ENCODE results near the gene PRKRA. TPM values are rescaled to one million over a fixed set of nuclear protein-coding genes. Genes with fewer than 3 reads are reported as not detected.
"Not testable (repeated sequence)": the region's sequence is repeated elsewhere in the genome, so short reads cannot be mapped to it uniquely, and the experiment has no call there.

Gene PRKRA
- total RNA-seq, 1 donor from 2014 or later = 61.3 TPM

DNA sequence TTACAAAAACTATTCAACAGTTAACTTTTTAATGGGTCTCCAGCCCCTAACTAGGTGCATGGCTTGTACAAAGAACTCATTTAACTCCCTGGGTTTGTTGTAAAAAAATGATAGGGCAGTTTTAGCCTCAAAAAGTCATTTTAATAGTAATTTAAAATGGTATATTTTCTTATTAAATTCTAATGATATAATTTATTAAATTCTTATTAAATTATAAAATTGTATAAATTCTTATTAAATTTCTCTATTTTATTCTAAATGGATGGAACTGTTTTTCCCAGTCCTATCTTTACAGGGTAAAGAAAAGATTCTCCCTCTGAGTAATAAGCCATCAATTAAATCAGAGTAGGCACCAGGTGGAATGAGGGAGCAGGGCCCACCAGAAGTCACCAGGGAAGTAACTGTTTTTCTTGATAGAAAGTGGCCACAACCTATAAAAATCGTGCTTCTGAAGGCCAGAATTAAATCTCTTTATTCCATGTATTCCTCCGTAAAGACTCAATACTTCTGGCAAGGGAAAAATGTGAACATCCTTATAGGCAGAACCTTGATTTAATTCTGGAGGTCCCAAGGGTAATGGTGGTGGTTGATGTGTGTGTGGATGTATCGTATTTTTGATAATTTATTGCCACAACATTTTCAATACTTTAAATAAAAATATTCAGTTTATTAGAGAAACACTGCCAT is 26.6 kb upstream of the PRKRA start:
- Mint-ChIP-seq H3K9me3 (no peaks in the 10 kb centered on the region), H3K27ac (peak overlapping the region; percentile 97), H3K4me1 (peaks cover 35% of the 10 kb centered on the region), H3K4me3 (peak overlapping the region; percentile 94), H3K27me3 (no peaks in the 10 kb centered on the region), H3K36me3 (ENCODE audit: low read depth) (peaks cover 9% of the 10 kb centered on the region)
- ATAC-seq (ENCODE audit: low read depth) (no peak), DNase-seq (no peak)
- CTCF ChIA-PET = no interaction called here
- POLR2A ChIA-PET = interaction anchor here (1.0 kb wide), 1 partner anchor 26 kb away, joined by 4 read pairs; the partner anchor contains the start of genes PJVK and PRKRA
- intact Hi-C loops (cut with micrococcal nuclease) = loop anchor here (1.0 to 5.0 kb wide), 5 partner anchors 26 to 1213 kb away; partner anchors contain the start of genes NFE2L2, PJVK and PRKRA
- TF ChIP-seq, protein P1, sequence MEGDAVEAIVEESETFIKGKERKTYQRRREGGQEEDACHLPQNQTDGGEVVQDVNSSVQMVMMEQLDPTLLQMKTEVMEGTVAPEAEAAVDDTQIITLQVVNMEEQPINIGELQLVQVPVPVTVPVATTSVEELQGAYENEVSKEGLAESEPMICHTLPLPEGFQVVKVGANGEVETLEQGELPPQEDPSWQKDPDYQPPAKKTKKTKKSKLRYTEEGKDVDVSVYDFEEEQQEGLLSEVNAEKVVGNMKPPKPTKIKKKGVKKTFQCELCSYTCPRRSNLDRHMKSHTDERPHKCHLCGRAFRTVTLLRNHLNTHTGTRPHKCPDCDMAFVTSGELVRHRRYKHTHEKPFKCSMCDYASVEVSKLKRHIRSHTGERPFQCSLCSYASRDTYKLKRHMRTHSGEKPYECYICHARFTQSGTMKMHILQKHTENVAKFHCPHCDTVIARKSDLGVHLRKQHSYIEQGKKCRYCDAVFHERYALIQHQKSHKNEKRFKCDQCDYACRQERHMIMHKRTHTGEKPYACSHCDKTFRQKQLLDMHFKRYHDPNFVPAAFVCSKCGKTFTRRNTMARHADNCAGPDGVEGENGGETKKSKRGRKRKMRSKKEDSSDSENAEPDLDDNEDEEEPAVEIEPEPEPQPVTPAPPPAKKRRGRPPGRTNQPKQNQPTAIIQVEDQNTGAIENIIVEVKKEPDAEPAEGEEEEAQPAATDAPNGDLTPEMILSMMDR (IDR thresholded peaks at IDR 0.05) = no peak

DNA sequence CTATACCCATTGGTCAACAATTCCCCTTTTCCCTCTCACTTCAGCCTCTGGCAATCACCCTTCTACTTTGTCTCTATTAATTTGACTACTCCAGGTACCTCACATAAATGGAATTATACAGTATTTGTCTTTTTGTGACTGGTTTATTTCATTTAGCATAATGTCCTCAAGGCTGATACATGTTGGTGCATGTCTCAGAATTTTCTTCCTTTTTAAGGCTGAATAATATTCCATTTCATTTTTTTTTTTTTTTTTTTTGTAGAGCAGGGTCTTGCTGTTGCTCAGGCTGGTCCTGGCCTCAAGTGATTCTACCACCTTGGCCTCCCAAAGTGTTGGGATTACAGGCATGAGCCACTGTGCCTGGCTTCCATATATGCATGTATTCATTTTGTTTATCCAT is 25.5 kb upstream of the PRKRA start:
- peaks cover 24% of the 10 kb centered on the region for H3K4me1 Mint-ChIP-seq
- no peak overlapping the region for H3K4me3 Mint-ChIP-seq
- intact Hi-C loops (cut with micrococcal nuclease) = loop anchor here (5.0 kb wide), 1 partner anchor 121 kb away; no protein-coding TSS in a partner anchor

DNA sequence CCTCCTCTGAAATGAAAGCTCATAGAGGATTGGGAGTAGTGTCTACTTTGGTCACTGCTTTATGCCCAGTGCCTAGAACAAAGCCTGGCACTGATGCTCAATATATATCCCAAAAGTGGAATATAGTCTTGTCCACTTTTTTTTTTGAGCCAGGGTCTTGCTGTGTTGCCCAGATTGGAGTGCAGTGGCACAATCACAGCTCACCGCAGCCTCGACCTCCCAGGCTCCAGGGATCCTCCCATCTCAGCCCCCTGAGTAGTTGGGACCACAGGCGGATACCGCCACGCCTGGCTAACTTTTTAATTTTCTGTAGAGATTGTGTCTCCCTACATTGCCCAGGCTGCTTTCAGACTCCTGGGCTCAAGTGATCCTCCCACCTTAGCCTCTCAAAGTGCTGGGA is 23.6 kb upstream of the PRKRA start:
- ATAC-seq (ENCODE audit: low read depth) (no peak), DNase-seq (no peak)
- ChIA-PET POLR2A (no interaction called here), CTCF (no interaction called here)
- H3K36me3 Mint-ChIP-seq (ENCODE audit: low read depth) = peaks cover 7% of the 10 kb centered on the region
- no peak overlapping the region for H3K27ac Mint-ChIP-seq
- peaks cover 16% of the 10 kb centered on the region for H3K4me1 Mint-ChIP-seq
- no peaks in the 10 kb centered on the region for H3K9me3 Mint-ChIP-seq
- TF ChIP-seq, protein P1 (IDR thresholded peaks at IDR 0.05) = no peak
- no peaks in the 10 kb centered on the region for H3K27me3 Mint-ChIP-seq
- intact Hi-C loops (cut with micrococcal nuclease) = no loop called here
- H3K4me3 Mint-ChIP-seq = no peak overlapping the region

More for the DNA sequence above, 25.5 kb upstream of the PRKRA start:
- no peak for ATAC-seq (ENCODE audit: low read depth)
- Mint-ChIP-seq H3K9me3 (no peaks in the 10 kb centered on the region), H3K27me3 (no peaks in the 10 kb centered on the region), H3K36me3 (ENCODE audit: low read depth) (peaks cover 9% of the 10 kb centered on the region), H3K27ac (no peak overlapping the region)
- CTCF ChIA-PET = no interaction called here
- TF ChIP-seq, protein P1 (IDR thresholded peaks at IDR 0.05) = no peak
- POLR2A ChIA-PET = no interaction called here
- no peak for DNase-seq

DNA sequence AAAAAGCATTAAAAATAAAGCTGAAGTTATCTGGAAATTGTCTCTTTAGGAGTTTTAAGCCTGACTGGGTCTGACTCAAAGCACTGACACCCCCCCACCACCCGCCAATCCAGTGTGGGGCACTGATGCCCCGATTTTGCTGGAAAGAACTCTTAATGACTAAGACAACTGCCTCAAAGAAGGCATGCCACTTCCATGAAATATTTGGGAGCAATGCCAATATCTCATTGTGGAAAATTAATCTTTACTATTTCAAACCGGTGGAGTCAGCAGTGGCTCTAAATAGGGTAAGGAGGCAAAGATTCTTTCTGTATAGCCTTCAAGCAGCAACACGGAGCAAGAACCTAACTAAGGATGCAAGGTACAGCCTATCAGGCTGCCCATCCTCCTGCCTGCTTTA is 23.0 kb upstream of the PRKRA start:
- Mint-ChIP-seq H3K9me3 (no peaks in the 10 kb centered on the region), H3K27me3 (no peaks in the 10 kb centered on the region), H3K36me3 (ENCODE audit: low read depth) (peaks cover 7% of the 10 kb centered on the region), H3K27ac (no peak overlapping the region), H3K4me1 (peaks cover 9% of the 10 kb centered on the region), H3K4me3 (no peak overlapping the region)
- ATAC-seq (ENCODE audit: low read depth) (no peak), DNase-seq (no peak)
- POLR2A ChIA-PET = interaction anchor here (1.0 kb wide), 1 partner anchor 23 kb away, joined by 3 read pairs; the partner anchor contains the start of genes PJVK and PRKRA
- CTCF ChIA-PET = interaction anchor here (1.0 kb wide), 1 partner anchor 59 kb away, joined by 3 read pairs; no protein-coding TSS in a partner anchor
- TF ChIP-seq, protein P1 (IDR thresholded peaks at IDR 0.05) = no peak
- intact Hi-C loops (cut with micrococcal nuclease) = no loop called here

DNA sequence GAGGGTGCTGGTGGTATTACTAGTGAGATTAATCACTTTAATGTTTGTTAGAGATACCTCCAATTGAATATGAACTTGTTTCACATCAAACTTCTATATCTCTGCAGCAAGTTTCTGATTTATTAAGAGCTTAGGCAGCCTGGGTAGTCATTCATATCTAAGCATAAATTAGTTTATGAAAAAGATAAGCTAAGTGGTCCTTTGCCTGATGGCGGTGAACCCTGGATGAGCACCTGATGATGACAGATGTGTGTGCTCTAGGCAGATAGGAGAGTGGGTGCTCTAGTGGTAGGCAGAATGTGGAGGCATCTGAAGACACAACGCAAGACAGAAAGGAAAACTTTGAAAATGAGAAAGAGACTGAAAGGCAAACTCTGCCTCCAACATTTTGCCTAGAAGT is 22.4 kb upstream of the PRKRA start:
- Mint-ChIP-seq H3K27ac (no peak overlapping the region), H3K27me3 (no peaks in the 10 kb centered on the region), H3K4me3 (no peak overlapping the region), H3K9me3 (no peaks in the 10 kb centered on the region), H3K4me1 (peaks cover 6% of the 10 kb centered on the region), H3K36me3 (ENCODE audit: low read depth) (peaks cover 4% of the 10 kb centered on the region)
- TF ChIP-seq, protein P1 (IDR thresholded peaks at IDR 0.05) = no peak
- CTCF ChIA-PET = interaction anchor here (1.0 kb wide), 1 partner anchor 59 kb away, joined by 3 read pairs; no protein-coding TSS in a partner anchor
- ATAC-seq (ENCODE audit: low read depth) (no peak), DNase-seq (no peak)
- POLR2A ChIA-PET = interaction anchor here (1.0 kb wide), 1 partner anchor 22 kb away, joined by 3 read pairs; the partner anchor contains the start of genes PJVK and PRKRA
- intact Hi-C loops (cut with micrococcal nuclease) = no loop called here

DNA sequence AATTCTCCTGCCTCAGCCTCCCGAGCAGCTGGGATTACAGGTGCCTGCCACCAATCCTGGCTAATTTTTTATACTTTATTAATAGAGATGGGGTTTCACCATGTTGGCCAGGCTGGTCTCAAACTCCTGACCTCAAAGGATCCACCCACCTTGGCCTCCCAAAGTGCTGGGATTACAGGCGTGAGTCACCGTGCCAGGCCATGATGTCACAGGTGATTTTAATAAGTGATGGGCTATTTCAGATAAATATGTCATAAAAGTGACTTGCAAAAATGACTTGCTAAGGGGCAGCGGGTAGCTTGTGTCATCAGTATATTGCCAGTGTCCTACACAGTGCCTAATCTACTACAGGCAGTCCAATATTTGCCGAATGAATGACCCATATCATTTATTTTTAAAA is 20.3 kb upstream of the PRKRA start:
- CTCF ChIA-PET; ATAC-seq (ENCODE audit: low read depth); H3K4me1 Mint-ChIP-seq; H3K27me3 Mint-ChIP-seq; H3K9me3 Mint-ChIP-seq; H3K4me3 Mint-ChIP-seq; H3K27ac Mint-ChIP-seq; DNase-seq; intact Hi-C loops (cut with micrococcal nuclease): not testable (repeated sequence)
- H3K36me3 Mint-ChIP-seq (ENCODE audit: low read depth) = peaks cover 10% of the 10 kb centered on the region
- POLR2A ChIA-PET = interaction anchor here (0.7 kb wide), 1 partner anchor 96 kb away, joined by 3 read pairs; no protein-coding TSS in a partner anchor

Measured in activated B cell treated with CpG ODN at 0.5 μM for 24 hours (primary cell).